GM12875 (cell line): ENCODE data around the gene MYO7A.

ENCODE experiments used
- H3K4me3 ChIP-seq: one replicate; pipeline ENCODE4 v1.5.1; 2011; ENCODE audit warnings: low read depth, low read length, control low read depth
- CTCF ChIP-seq: IDR thresholded peaks from 2 replicates; pipeline ENCODE4 v1.5.1; 2011; ENCODE audit warnings: low read depth, mild to moderate bottlenecking, control low read depth, inconsistent platforms, low read length, moderate library complexity, borderline replicate concordance; ENCODE audit not compliant: insufficient read depth

Gene MYO7A

GRCh38 chr11:77181799-77182541, 53.9 kb downstream of the MYO7A start:
- no peak for TF ChIP-seq CTCF
- no peak overlapping the region for H3K4me3 ChIP-seq

DNA sequence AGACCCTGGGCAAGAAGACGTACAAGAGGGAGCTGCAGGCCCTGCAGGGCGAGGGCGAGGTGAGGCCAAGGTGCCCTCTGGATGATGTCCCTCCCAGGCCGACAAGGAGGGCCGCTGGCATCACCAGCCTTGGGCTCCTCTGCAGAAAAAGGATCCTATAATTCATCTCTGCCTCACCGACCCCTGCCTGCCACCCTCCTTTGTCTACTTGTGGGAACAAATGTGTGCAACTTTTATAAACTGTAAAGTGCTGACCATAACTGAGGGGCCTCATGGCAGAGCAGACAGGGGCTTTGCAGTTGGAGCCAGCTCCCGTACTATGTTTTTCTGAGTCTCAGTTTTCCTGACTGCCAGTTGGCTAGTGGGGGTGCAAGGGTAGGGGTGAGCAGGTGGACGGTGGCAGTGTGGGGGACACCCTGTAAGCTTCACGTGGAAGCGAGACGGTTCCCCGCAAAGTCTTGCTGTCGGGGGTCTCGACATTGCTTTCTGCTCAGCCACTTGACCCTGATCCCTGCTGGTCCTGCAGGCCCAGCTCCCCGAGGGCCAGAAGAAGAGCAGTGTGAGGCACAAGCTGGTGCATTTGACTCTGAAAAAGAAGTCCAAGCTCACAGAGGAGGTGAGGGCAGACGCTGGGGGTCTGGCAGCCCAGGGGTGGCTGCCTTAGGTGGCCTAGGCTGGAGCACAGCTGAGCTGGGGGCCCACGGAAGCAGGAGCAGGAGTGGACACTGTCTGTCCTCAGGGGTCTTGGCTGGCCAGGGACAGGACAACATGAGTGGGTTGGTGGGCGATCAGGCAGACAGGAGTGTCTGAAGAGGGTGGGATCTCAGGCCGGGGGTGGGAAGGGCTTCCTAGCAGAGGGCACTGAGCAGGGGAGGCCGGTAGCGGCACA, 54.7 kb downstream of the MYO7A start:
- no peak overlapping the region for H3K4me3 ChIP-seq
- no peak for TF ChIP-seq CTCF

GRCh38 chr11:77183431-77183984, 55.5 kb downstream of the MYO7A start:
- H3K4me3 ChIP-seq, result no peak overlapping the region
- no peak for TF ChIP-seq CTCF

GRCh38 chr11:77184136-77184860, 56.3 kb downstream of the MYO7A start:
- no peak for TF ChIP-seq CTCF
- no peak overlapping the region for H3K4me3 ChIP-seq

- no peak overlapping the region for H3K4me3 ChIP-seq
- TF ChIP-seq CTCF, result no peak
Observed at GRCh38 chr11:77186302-77186701, 58.3 kb downstream of the MYO7A start.

GRCh38 chr11:77187111-77187750, 59.2 kb downstream of the MYO7A start:
- H3K4me3 ChIP-seq, result no peak overlapping the region
- no peak for TF ChIP-seq CTCF
